Mammary epithelial cell (primary cell): ENCODE data around the gene FLYWCH2.

ENCODE experiments used
- EZH2 ChIP-seq: IDR thresholded peaks from 2 replicates; pipeline ENCODE4 v1.6.1; 2012; ENCODE audit warnings: low read length, inconsistent platforms, borderline replicate concordance
- TF ChIP-seq, protein P1 (sequence below), 2 donors: IDR thresholded peaks in 1 of 2; conservative IDR thresholded peaks in 1 of 2; 2 replicates each; pipeline ENCODE4 v1.5.1; 2011 to 2012; ENCODE audit warnings: inconsistent platforms in 2 of 2, low read length in 2 of 2, mild to moderate bottlenecking in 2 of 2, control low read depth in 1 of 2, low read depth in 1 of 2; ENCODE audit not compliant: insufficient read depth in 1 of 2; ENCODE audit errors: extremely low read depth in 1 of 2

- TF ChIP-seq, protein P1, sequence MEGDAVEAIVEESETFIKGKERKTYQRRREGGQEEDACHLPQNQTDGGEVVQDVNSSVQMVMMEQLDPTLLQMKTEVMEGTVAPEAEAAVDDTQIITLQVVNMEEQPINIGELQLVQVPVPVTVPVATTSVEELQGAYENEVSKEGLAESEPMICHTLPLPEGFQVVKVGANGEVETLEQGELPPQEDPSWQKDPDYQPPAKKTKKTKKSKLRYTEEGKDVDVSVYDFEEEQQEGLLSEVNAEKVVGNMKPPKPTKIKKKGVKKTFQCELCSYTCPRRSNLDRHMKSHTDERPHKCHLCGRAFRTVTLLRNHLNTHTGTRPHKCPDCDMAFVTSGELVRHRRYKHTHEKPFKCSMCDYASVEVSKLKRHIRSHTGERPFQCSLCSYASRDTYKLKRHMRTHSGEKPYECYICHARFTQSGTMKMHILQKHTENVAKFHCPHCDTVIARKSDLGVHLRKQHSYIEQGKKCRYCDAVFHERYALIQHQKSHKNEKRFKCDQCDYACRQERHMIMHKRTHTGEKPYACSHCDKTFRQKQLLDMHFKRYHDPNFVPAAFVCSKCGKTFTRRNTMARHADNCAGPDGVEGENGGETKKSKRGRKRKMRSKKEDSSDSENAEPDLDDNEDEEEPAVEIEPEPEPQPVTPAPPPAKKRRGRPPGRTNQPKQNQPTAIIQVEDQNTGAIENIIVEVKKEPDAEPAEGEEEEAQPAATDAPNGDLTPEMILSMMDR (conservative IDR thresholded peaks at IDR 0.05 in 1 of 2, IDR thresholded peaks at IDR 0.05 in 1 of 2; ENCODE audit: extremely low read depth in 1 of 2, insufficient read depth in 1 of 2, low read depth in 1 of 2, low read length in 2 of 2) = no peak
- TF ChIP-seq EZH2 = no peak
Measured at GRCh38 chr16:2855536-2855935, 27.5 kb upstream of the FLYWCH2 start.
